Measurements from ENCODE around the gene MMP25. TPM values are rescaled to one million over a fixed set of nuclear protein-coding genes. Genes with fewer than 3 reads are reported as not detected.
"Not testable (repeated sequence)": the region's sequence is repeated elsewhere in the genome, so short reads cannot be mapped to it uniquely, and the experiment has no call there.

The MMP25 gene
- total RNA-seq, 1 experiment from 2014 or later, result 49.0 TPM

GRCh38 chr16:3076577-3076976 lies 30.2 kb downstream of the MMP25 start:
- Mint-ChIP-seq H3K4me1 (peaks cover 52% of the 10 kb centered on the region), H3K27me3 (ENCODE audit: low read depth) (peaks cover 12% of the 10 kb centered on the region), H3K4me3 (no peak overlapping the region), H3K9me3 (peaks cover 5% of the 10 kb centered on the region; the same call in 1 of the 2 replicates), H3K27ac (no peak overlapping the region), H3K36me3 (0 out of 2 replicates have a peak, but pooled peaks cover 3% of the 10 kb centered on the region)
- no peak for TF ChIP-seq FOXP1 (CRISPR knock-in tag; IDR thresholded peaks at IDR 0.05; ENCODE audit: borderline replicate concordance)
- TF ChIP-seq ERG (CRISPR knock-in tag; IDR thresholded peaks at IDR 0.05), result no peak
- DNase-seq (ENCODE audit: low spot score), result no peak
- ChIA-PET POLR2A (interaction anchor here (1.5 kb wide), 1 partner anchor 18 kb away, joined by 5 read pairs; no protein-coding TSS in a partner anchor), CTCF (interaction anchor here (1.6 to 6.5 kb wide), 4 partner anchors 11 to 48 kb away, joined by 9 to 59 read pairs (median 13); no protein-coding TSS in a partner anchor)
- ATAC-seq, result no peak

DNA sequence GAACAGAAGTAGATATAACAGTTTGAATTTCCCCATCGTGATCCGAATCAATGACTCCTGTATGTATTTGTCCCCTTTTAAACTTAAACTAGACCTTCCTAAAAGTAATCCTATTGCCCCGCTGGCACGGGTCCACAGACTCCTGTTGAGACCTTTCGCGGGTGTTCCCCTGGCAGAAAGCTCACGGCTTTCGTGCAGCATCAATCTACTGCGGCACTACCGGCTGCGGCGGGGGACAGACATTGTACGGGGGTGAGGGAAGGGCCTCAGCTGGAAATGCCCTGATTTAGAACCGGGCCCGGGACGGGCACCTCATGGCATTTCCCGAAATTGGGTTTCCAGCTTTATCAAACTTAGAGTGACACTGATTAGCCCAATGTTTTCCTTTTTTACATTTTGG lies 33.7 kb downstream of the MMP25 start:
- ChIA-PET CTCF (interaction anchor here (1.5 to 6.5 kb wide), 4 partner anchors 21 to 52 kb away, joined by 5 to 59 read pairs (median 14); no protein-coding TSS in a partner anchor), POLR2A (no interaction called here)
- Mint-ChIP-seq H3K27ac (no peak overlapping the region; the same call in 1 of the 2 replicates), H3K27me3 (ENCODE audit: low read depth) (no peaks in the 10 kb centered on the region), H3K36me3 (0 out of 2 replicates have a peak, but pooled peaks cover 3% of the 10 kb centered on the region), H3K9me3 (peaks cover 5% of the 10 kb centered on the region; the same call in 1 of the 2 replicates), H3K4me1 (peaks cover 40% of the 10 kb centered on the region), H3K4me3 (no peak overlapping the region)
- ATAC-seq, result no peak
- TF ChIP-seq NFATC4 (CRISPR knock-in tag; IDR thresholded peaks at IDR 0.05) (no peak), IRF2 (CRISPR knock-in tag; IDR thresholded peaks at IDR 0.05; ENCODE audit: borderline replicate concordance, low read depth) (no peak), RELA (CRISPR knock-in tag; IDR thresholded peaks at IDR 0.05; ENCODE audit: borderline replicate concordance) (no peak), ARID4B (CRISPR knock-in tag; IDR thresholded peaks at IDR 0.05; ENCODE audit: borderline replicate concordance) (no peak), ZNF423 (CRISPR knock-in tag; IDR thresholded peaks at IDR 0.05) (no peak), EMX1 (CRISPR knock-in tag; IDR thresholded peaks at IDR 0.05) (no peak), SMAD3 (CRISPR knock-in tag; IDR thresholded peaks at IDR 0.05; ENCODE audit: borderline replicate concordance) (no peak), ZNF219 (CRISPR knock-in tag; IDR thresholded peaks at IDR 0.05; ENCODE audit: borderline replicate concordance) (no peak), FOXP1 (CRISPR knock-in tag; IDR thresholded peaks at IDR 0.05; ENCODE audit: borderline replicate concordance) (no peak), SOX15 (CRISPR knock-in tag; IDR thresholded peaks at IDR 0.05) (no peak), ZNF396 (CRISPR knock-in tag; IDR thresholded peaks at IDR 0.05; ENCODE audit: borderline replicate concordance) (no peak), FOXJ3 (CRISPR knock-in tag; IDR thresholded peaks at IDR 0.05; ENCODE audit: borderline replicate concordance) (no peak), E2F1 (CRISPR knock-in tag; IDR thresholded peaks at IDR 0.05) (no peak), ZNF121 (CRISPR knock-in tag; IDR thresholded peaks at IDR 0.05) (no peak), ESRRA (CRISPR knock-in tag; IDR thresholded peaks at IDR 0.05; ENCODE audit: borderline replicate concordance) (no peak), MAX (CRISPR knock-in tag; IDR thresholded peaks at IDR 0.05) (no peak)
- TF ChIP-seq, protein P1, sequence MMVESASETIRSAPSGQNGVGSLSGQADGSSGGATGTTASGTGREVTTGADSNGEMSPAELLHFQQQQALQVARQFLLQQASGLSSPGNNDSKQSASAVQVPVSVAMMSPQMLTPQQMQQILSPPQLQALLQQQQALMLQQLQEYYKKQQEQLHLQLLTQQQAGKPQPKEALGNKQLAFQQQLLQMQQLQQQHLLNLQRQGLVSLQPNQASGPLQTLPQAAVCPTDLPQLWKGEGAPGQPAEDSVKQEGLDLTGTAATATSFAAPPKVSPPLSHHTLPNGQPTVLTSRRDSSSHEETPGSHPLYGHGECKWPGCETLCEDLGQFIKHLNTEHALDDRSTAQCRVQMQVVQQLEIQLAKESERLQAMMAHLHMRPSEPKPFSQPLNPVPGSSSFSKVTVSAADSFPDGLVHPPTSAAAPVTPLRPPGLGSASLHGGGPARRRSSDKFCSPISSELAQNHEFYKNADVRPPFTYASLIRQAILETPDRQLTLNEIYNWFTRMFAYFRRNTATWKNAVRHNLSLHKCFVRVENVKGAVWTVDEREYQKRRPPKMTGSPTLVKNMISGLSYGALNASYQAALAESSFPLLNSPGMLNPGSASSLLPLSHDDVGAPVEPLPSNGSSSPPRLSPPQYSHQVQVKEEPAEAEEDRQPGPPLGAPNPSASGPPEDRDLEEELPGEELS (CRISPR knock-in tag; IDR thresholded peaks at IDR 0.05), result no peak
- TF ChIP-seq, protein P2, sequence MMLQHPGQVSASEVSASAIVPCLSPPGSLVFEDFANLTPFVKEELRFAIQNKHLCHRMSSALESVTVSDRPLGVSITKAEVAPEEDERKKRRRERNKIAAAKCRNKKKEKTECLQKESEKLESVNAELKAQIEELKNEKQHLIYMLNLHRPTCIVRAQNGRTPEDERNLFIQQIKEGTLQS (CRISPR knock-in tag; conservative IDR thresholded peaks at IDR 0.05), result no peak
- TF ChIP-seq, protein P3, sequence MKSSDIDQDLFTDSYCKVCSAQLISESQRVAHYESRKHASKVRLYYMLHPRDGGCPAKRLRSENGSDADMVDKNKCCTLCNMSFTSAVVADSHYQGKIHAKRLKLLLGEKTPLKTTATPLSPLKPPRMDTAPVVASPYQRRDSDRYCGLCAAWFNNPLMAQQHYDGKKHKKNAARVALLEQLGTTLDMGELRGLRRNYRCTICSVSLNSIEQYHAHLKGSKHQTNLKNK (CRISPR knock-in tag; IDR thresholded peaks at IDR 0.05), result no peak
- no peak for DNase-seq (ENCODE audit: low spot score)

DNA sequence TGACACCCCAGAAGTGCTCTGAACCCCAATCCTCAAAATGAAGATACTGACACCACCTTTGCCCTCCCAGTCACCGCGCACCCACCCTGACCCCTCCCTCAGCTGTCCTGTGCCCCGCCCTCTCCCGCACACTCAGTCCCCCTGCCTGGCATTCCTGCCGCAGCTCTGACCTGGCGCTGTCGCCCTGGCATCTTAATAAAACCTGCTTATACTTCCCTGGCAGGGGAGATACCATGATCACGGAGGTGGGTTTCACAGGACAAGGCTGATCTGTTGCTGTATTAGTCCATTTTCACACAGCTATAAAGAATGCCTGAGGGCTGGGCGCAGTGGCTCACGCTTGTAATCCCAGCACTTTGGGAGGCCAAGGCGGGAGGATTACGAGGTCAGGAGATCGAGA lies 35.6 kb downstream of the MMP25 start:
- ATAC-seq, H3K36me3 Mint-ChIP-seq: not testable (repeated sequence)

More for the DNA sequence above, 35.6 kb downstream of the MMP25 start:
- peaks cover 32% of the 10 kb centered on the region for H3K4me1 Mint-ChIP-seq
- DNase-seq (ENCODE audit: low spot score); H3K27me3 Mint-ChIP-seq (ENCODE audit: low read depth); POLR2A ChIA-PET; H3K9me3 Mint-ChIP-seq; H3K4me3 Mint-ChIP-seq; H3K27ac Mint-ChIP-seq: not testable (repeated sequence)
- CTCF ChIA-PET, result interaction anchor here (1.1 to 1.2 kb wide), 2 partner anchors 16 to 50 kb away, joined by 3 to 6 read pairs; no protein-coding TSS in a partner anchor

Measured in WTC11 (cell line).